Measurements from ENCODE around the gene MDN1. TPM values are rescaled to one million over a fixed set of nuclear protein-coding genes. Genes with fewer than 3 reads are reported as not detected.
"Not testable (repeated sequence)": the region's sequence is repeated elsewhere in the genome, so short reads cannot be mapped to it uniquely, and the experiment has no call there.

The MDN1 gene
- total and polyA plus RNA-seq, 3 donors from 2014 or later: 39.1 to 89.0 (median 80.3) TPM

DNA sequence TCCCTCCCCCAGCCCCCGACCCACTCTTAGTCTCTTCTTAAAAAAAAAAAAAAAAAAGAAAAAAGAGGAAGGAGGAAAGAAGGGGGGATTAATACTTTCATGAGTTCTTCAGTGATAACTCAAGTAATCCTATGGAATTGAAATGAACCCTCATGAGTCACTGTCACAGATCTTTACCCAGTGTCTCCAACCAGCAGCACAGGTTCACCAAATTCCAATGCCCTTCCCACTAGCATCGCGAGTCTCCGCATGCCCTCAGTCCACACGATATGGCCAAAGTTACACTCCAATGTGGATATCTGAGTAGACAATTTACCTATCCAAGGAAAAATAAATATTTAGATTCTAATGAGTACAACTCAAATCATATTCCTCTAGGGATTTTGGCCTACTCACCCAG lies 74.5 kb downstream of the MDN1 start:
- H3K36me3 ChIP-seq (ENCODE audit: low read depth, missing control alignments): no peaks in the 10 kb centered on the region

DNA sequence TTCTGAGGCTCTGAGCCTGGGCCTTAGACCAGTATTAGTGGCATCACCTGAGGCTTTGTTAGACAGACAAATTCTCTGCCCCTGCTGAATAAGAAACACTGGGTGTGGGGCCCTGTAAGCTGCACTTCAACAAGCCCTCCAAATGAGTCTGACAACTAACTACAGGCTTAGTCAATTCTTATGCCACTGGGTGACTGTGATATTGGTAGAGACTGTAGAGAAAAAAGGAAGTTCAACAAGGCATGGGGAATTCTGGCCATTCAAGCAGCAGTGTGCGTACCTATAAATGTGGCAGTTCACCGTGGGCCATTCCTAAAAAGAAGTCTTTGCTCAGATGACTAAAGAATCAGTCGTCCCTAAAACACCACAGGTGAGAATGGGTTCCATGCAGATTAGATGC lies 82.7 kb downstream of the MDN1 start:
- no peak overlapping the region for H3K27ac ChIP-seq
- no peak for TF ChIP-seq POLR2A (IDR thresholded peaks at IDR 0.05)
- TF ChIP-seq, protein P1, sequence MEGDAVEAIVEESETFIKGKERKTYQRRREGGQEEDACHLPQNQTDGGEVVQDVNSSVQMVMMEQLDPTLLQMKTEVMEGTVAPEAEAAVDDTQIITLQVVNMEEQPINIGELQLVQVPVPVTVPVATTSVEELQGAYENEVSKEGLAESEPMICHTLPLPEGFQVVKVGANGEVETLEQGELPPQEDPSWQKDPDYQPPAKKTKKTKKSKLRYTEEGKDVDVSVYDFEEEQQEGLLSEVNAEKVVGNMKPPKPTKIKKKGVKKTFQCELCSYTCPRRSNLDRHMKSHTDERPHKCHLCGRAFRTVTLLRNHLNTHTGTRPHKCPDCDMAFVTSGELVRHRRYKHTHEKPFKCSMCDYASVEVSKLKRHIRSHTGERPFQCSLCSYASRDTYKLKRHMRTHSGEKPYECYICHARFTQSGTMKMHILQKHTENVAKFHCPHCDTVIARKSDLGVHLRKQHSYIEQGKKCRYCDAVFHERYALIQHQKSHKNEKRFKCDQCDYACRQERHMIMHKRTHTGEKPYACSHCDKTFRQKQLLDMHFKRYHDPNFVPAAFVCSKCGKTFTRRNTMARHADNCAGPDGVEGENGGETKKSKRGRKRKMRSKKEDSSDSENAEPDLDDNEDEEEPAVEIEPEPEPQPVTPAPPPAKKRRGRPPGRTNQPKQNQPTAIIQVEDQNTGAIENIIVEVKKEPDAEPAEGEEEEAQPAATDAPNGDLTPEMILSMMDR (IDR thresholded peaks at IDR 0.05): no peak
- H3K4me1 ChIP-seq: no peaks in the 10 kb centered on the region
- no peaks in the 10 kb centered on the region for H3K9me3 ChIP-seq
- H3K36me3 ChIP-seq (ENCODE audit: low read depth, missing control alignments): no peaks in the 10 kb centered on the region
- WGBS, 2 donors: 86 to 92% methylated on average over 3 of the region's 3 CpGs
- no peaks in the 10 kb centered on the region for H3K27me3 ChIP-seq
- no peak for DNase-seq
- H3K4me3 ChIP-seq: no peak overlapping the region
- intact Hi-C loops (cut with DNase I; ENCODE audit: low total_unique reads): no loop called here

More for the DNA sequence above, 74.5 kb downstream of the MDN1 start:
- H3K27me3 ChIP-seq: no peaks in the 10 kb centered on the region
- no peak for TF ChIP-seq POLR2A (IDR thresholded peaks at IDR 0.05)
- TF ChIP-seq, protein P1 (IDR thresholded peaks at IDR 0.05): no peak
- no peak for DNase-seq
- intact Hi-C loops (cut with DNase I; ENCODE audit: low total_unique reads): no loop called here
- no peak overlapping the region for H3K27ac ChIP-seq
- H3K4me3 ChIP-seq: no peak overlapping the region
- H3K9me3 ChIP-seq: no peaks in the 10 kb centered on the region
- H3K4me1 ChIP-seq: no peaks in the 10 kb centered on the region
- WGBS, 2 donors: 94 to 96% methylated on average over 5 of the region's 5 CpGs

DNA sequence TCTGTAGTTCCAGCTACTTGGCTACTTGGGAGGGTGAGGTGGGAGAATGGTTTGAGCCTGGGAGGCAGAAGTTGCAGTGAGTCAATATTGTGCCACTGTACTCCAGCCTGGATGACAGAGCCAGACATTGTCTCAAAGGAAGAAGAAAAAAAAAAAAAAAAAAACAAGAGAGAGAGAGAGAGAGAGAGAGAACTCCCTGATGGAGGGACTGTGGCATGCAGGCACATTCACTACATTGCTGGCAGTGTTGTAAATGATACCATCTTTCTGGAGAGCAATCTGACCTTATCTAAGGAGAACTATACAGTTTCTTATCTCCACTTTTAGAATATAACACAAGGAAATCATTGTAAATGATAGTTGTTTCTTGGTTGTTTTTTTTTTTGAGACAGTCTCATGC lies 85.1 kb downstream of the MDN1 start:
- Histone ChIP-seq H3K27me3 (no peaks in the 10 kb centered on the region), H3K9me3 (no peaks in the 10 kb centered on the region), H3K36me3 (ENCODE audit: low read depth, missing control alignments) (no peaks in the 10 kb centered on the region), H3K27ac (no peak overlapping the region), H3K4me3 (no peak overlapping the region), H3K4me1 (no peaks in the 10 kb centered on the region)
- TF ChIP-seq, protein P1 (IDR thresholded peaks at IDR 0.05): no peak
- TF ChIP-seq POLR2A (IDR thresholded peaks at IDR 0.05): no peak
- intact Hi-C loops (cut with DNase I; ENCODE audit: low total_unique reads): no loop called here
- DNase-seq: no peak

DNA sequence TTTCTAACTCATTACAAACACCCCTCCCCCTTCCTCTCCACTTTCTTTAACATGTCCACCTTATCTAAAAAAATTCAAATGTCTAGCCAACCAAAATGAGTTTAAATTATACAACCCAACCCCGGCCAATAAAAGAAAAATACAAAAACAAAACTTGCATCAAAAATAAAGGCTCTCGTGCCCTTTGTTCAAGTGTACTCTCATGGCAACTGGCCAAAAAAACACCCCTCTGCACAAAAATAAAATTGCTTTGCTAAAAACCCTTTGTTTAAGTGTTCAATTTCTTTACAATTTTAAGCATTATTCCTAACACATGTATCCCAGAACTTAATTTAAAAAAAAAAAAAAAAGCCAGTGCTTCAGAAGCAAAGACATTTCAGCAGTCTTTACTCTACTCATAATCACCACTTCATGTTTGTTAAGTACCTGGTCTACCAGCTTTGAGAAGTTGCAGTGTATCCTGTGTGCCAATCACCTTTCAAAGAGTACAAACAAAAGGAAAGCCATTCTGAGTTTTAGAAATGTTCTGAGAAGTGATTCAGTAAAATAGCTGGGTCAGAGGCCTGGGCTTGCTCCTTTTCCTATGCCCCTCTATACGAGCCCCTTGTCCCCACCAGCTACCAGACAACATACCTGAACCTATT lies 87.5 kb downstream of the MDN1 start:
- H3K36me3 ChIP-seq (ENCODE audit: low read depth, missing control alignments): no peaks in the 10 kb centered on the region
- no peak overlapping the region for H3K27ac ChIP-seq
- no peak overlapping the region for H3K4me3 ChIP-seq
- no peaks in the 10 kb centered on the region for H3K27me3 ChIP-seq
- WGBS, 2 donors: 94 to 96% methylated on average over 3 of the region's 3 CpGs
- H3K4me1 ChIP-seq: no peaks in the 10 kb centered on the region
- TF ChIP-seq, protein P1 (IDR thresholded peaks at IDR 0.05): no peak
- intact Hi-C loops (cut with DNase I; ENCODE audit: low total_unique reads): no loop called here
- H3K9me3 ChIP-seq: no peaks in the 10 kb centered on the region
- no peak for DNase-seq

DNA sequence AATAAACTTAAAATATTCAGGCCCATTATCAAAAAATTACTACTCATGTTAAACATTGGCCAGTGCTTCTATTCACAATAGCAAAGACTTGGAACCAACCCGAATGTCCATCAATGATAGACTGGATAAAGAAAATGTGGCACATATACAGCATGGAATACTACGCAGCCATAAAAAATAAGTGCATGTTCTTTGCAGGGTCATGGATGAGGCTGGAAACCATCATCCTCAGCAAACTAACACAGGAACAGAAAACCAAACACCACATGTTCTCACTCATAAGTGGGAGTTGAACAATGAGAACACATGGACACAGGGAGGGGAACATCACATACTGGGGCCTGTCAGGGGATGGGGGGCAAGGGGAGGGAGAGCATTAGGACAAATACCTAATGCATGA lies 88.3 kb downstream of the MDN1 start:
- WGBS, 2 donors: 92 to 98% methylated on average over 2 of the region's 2 CpGs
- DNase-seq; H3K27me3 ChIP-seq; H3K4me1 ChIP-seq; H3K27ac ChIP-seq; H3K4me3 ChIP-seq; H3K9me3 ChIP-seq; H3K36me3 ChIP-seq (ENCODE audit: low read depth, missing control alignments); intact Hi-C loops (cut with DNase I; ENCODE audit: low total_unique reads): not testable (repeated sequence)
